Measurements from ENCODE around the gene IPO13. TPM values are rescaled to one million over a fixed set of nuclear protein-coding genes. Genes with fewer than 3 reads are reported as not detected.

IPO13 gene
- total RNA-seq, 2 experiments from 2014 or later: 10.7 to 12.5 TPM

DNA sequence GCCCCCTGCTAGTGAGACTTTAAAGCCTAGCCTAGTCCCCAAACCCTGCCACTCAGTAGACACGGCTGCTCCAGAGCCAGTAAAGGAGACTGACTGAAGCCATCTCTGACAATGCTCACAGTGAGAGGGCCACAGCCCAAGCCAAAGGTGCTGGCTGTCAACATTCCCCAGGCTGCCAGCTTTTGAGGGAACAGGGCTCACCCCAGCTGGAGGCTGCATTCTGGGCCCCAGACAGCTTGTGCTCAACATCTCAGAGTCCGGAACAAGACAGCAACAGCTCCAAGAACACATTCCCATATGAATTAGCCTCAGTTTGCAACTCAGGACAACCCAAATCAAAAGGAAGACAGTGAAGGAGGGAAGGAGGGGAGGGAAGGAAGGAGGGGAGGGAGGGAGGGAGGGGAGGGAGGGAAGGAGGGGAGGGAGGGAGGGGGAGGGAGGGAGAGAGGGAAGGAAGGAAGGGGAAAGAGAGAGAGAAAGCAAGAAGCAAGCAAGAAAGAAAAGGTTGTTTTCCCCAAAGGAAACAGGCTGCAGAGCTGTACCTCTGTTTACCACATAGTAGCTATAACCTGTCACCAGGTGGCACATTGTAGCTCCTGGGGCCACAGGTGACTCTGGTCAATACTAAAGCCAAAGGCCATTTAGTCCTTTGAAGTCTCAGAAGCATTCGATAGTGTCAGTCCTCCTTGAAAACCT lies 7.7 kb upstream of the IPO13 start:
- H3K27me3 Mint-ChIP-seq: peaks cover 12% of the 10 kb centered on the region
- no peak for ATAC-seq
- H3K36me3 Mint-ChIP-seq (ENCODE audit: low read depth): peaks cover 14% of the 10 kb centered on the region
- DNase-seq: no peak
- POLR2A ChIA-PET: no interaction called here
- intact Hi-C loops (cut with DNase I, micrococcal nuclease): loop anchor here in 1 of 2 experiments (10.0 kb wide), 1 partner anchor 714 kb away; no protein-coding TSS in a partner anchor
- H3K9me3 Mint-ChIP-seq (ENCODE audit: low read depth): no peaks in the 10 kb centered on the region
- no peak overlapping the region for H3K27ac Mint-ChIP-seq
- H3K4me3 Mint-ChIP-seq: no peak overlapping the region
- H3K4me1 Mint-ChIP-seq: peaks cover 3% of the 10 kb centered on the region
- CTCF ChIA-PET: interaction anchor here (0.6 to 2.0 kb wide), 5 partner anchors 9 to 176 kb away, joined by 3 to 8 read pairs (median 3); no protein-coding TSS in a partner anchor

DNA sequence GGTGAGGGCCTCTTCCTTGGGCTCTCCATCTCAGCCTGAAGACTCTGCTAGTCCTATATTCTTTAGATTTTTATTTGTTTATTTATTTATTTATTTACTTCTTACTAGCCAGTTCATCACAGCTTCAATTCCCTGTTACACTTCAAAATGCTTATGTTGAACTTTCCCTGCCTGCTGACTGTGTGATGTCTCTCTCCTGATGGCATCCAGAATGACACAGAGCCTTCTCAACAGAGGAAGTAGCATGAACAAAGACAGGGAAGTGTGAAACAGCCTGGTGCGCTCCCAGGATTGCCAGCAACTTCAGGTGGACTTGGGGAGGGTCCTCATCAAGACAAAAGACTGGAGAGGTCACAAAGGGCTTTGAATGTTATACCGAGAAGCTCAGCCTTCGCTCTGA lies 4.3 kb upstream of the IPO13 start:
- Mint-ChIP-seq H3K9me3 (ENCODE audit: low read depth) (no peaks in the 10 kb centered on the region), H3K4me3 (no peak overlapping the region), H3K27me3 (no peaks in the 10 kb centered on the region), H3K36me3 (ENCODE audit: low read depth) (peaks cover 22% of the 10 kb centered on the region), H3K27ac (no peak overlapping the region), H3K4me1 (peaks cover 17% of the 10 kb centered on the region)
- POLR2A ChIA-PET: no interaction called here
- CTCF ChIA-PET: interaction anchor here (0.7 to 5.9 kb wide), 2 partner anchors 7 to 335 kb away, joined by 3 to 96 read pairs; partner anchors contain the start of gene ARTN
- intact Hi-C loops (cut with DNase I, micrococcal nuclease): no loop called here
- ATAC-seq: no peak
- DNase-seq: no peak

GRCh38 chr1:43944860-43945259 lies 1.9 kb upstream of the IPO13 start:
- CTCF ChIA-PET: interaction anchor here (1.0 to 5.9 kb wide), 3 partner anchors 10 to 181 kb away, joined by 3 to 96 read pairs (median 20); partner anchors contain the start of gene ARTN
- no peaks in the 10 kb centered on the region for H3K9me3 Mint-ChIP-seq (ENCODE audit: low read depth)
- POLR2A ChIA-PET: interaction anchor here (1.2 to 1.4 kb wide), 2 partner anchors 11 to 238 kb away, joined by 3 to 4 read pairs; partner anchors contain the start of genes ARTN and ST3GAL3
- peak overlapping the region; percentile 75 for H3K27ac Mint-ChIP-seq
- peaks cover 19% of the 10 kb centered on the region for H3K36me3 Mint-ChIP-seq (ENCODE audit: low read depth)
- ATAC-seq (no peak), DNase-seq (no peak)
- no peaks in the 10 kb centered on the region for H3K27me3 Mint-ChIP-seq
- peak overlapping the region; percentile 94 for H3K4me3 Mint-ChIP-seq
- intact Hi-C loops (cut with DNase I, micrococcal nuclease): loop anchor here (5.0 kb wide), 2 partner anchors 102 to 238 kb away; partner anchors contain the start of gene ST3GAL3 (in 1 of the 2)
- H3K4me1 Mint-ChIP-seq: peaks cover 30% of the 10 kb centered on the region

DNA sequence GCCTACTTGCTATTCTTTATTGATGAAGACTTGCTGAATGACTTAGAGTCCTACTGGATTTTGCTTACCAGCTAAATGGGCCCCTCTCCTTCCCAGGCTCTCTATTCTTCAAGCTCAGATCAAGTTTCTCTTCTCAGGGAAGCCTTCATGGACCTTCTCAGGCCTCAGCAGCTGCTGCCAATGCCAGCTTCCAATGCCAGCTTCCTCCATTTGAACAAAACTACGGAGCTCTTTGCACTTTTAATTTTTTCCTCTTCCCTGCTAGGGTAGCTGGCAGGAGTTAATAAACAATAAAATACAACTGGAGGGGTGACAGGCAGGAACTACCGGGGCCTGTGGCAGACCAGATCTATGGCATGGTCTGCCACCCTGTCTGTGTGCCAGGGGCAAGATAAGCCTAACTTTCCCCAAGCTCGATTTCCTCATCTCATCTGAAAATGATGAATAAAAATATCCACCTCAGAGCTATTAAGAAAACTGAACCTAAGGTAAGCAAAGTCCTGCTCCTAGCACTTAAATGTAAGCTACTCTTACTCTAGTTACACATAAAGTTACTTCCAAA lies 995 bp upstream of the IPO13 start:
- ATAC-seq: no peak
- H3K27me3 Mint-ChIP-seq: no peaks in the 10 kb centered on the region
- ChIA-PET POLR2A (interaction anchor here (0.6 to 1.4 kb wide), 3 partner anchors 12 to 239 kb away, joined by 3 to 4 read pairs (median 3); partner anchors contain the start of genes ARTN and ST3GAL3), CTCF (interaction anchor here (0.7 to 5.9 kb wide), 13 partner anchors 9 to 296 kb away, joined by 3 to 96 read pairs (median 3); partner anchors contain the start of genes ARTN, DPH2, KDM4A and ST3GAL3)
- peak overlapping the region; percentile 96 for H3K27ac Mint-ChIP-seq
- intact Hi-C loops (cut with DNase I, micrococcal nuclease): loop anchor here (1.0 to 5.0 kb wide), 16 partner anchors 24 to 1021 kb away; partner anchors contain the start of genes ATP6V0B (in 2 of the 2), KDM4A (in 2 of the 2), ST3GAL3 (in 2 of the 2) and CCDC24 (in 1 of the 2)
- DNase-seq: no peak
- no peaks in the 10 kb centered on the region for H3K9me3 Mint-ChIP-seq (ENCODE audit: low read depth)
- peak overlapping the region; percentile 94 for H3K4me3 Mint-ChIP-seq
- peaks cover 36% of the 10 kb centered on the region for H3K4me1 Mint-ChIP-seq
- H3K36me3 Mint-ChIP-seq (ENCODE audit: low read depth): peaks cover 19% of the 10 kb centered on the region

- DNase-seq (peak; percentile 34), ATAC-seq (peak; percentile 4)
- H3K27ac Mint-ChIP-seq: peak overlapping the region; percentile 89
- H3K36me3 Mint-ChIP-seq (ENCODE audit: low read depth): peaks cover 19% of the 10 kb centered on the region
- no peaks in the 10 kb centered on the region for H3K27me3 Mint-ChIP-seq
- CTCF ChIA-PET: interaction anchor here (0.6 to 5.9 kb wide), 9 partner anchors 8 to 240 kb away, joined by 3 to 96 read pairs (median 4); partner anchors contain the start of genes ARTN and DPH2
- H3K4me1 Mint-ChIP-seq: peaks cover 38% of the 10 kb centered on the region
- POLR2A ChIA-PET: interaction anchor here (0.5 to 1.7 kb wide), 4 partner anchors 9 to 241 kb away, joined by 3 to 14 read pairs (median 4); no protein-coding TSS in a partner anchor
- no peaks in the 10 kb centered on the region for H3K9me3 Mint-ChIP-seq (ENCODE audit: low read depth)
- peak overlapping the region; percentile 94 for H3K4me3 Mint-ChIP-seq
- intact Hi-C loops (cut with DNase I, micrococcal nuclease): loop anchor here (2.0 to 5.0 kb wide), 3 partner anchors 100 to 588 kb away; partner anchors contain the start of genes CDC20 (in 1 of the 2) and ST3GAL3 (in 1 of the 2)
Observed at GRCh38 chr1:43947061-43947873, 517 bp downstream of the IPO13 start.

GRCh38 chr1:43947874-43948437 lies 1.2 kb downstream of the IPO13 start:
- H3K4me1 Mint-ChIP-seq: peaks cover 38% of the 10 kb centered on the region
- intact Hi-C loops (cut with DNase I, micrococcal nuclease): loop anchor here (2.0 to 5.0 kb wide), 3 partner anchors 99 to 589 kb away; partner anchors contain the start of genes CDC20 (in 1 of the 2) and ST3GAL3 (in 1 of the 2)

DNA sequence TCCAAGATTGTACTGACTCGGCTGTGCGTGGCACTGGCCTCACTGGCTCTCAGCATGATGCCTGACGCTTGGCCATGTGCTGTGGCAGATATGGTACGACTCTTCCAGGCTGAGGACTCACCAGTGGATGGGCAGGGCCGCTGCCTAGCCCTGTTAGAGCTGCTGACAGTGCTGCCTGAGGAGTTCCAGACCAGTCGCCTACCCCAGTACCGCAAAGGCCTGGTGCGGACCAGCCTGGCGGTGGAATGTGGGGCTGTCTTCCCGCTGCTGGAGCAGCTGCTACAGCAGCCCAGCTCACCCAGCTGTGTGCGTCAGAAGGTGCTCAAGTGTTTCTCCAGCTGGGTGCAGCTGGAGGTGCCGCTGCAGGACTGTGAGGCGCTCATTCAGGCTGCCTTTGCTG lies 2.9 kb downstream of the IPO13 start:
- intact Hi-C loops (cut with DNase I, micrococcal nuclease): loop anchor here (5.0 kb wide), 2 partner anchors 98 to 242 kb away; partner anchors contain the start of gene ST3GAL3 (in 1 of the 2)
- DNase-seq (no peak), ATAC-seq (no peak)
- H3K36me3 Mint-ChIP-seq (ENCODE audit: low read depth): peaks cover 11% of the 10 kb centered on the region
- H3K4me1 Mint-ChIP-seq: peaks cover 34% of the 10 kb centered on the region
- no peaks in the 10 kb centered on the region for H3K9me3 Mint-ChIP-seq (ENCODE audit: low read depth)
- H3K27me3 Mint-ChIP-seq: no peaks in the 10 kb centered on the region
- H3K4me3 Mint-ChIP-seq: no peak overlapping the region
- ChIA-PET CTCF (interaction anchor here (1.3 to 3.5 kb wide), 2 partner anchors 10 to 15 kb away, joined by 5 to 12 read pairs; no protein-coding TSS in a partner anchor), POLR2A (no interaction called here)
- H3K27ac Mint-ChIP-seq: no peak overlapping the region

More at GRCh38 chr1:43947874-43948437, 1.2 kb downstream of the IPO13 start:
- no peaks in the 10 kb centered on the region for H3K9me3 Mint-ChIP-seq (ENCODE audit: low read depth)
- peak overlapping the region; percentile 22 for H3K27ac Mint-ChIP-seq
- ChIA-PET POLR2A (interaction anchor here (1.7 kb wide), 1 partner anchor 24 kb away, joined by 5 read pairs; no protein-coding TSS in a partner anchor), CTCF (interaction anchor here (0.6 to 5.9 kb wide), 2 partner anchors 9 to 13 kb away, joined by 3 to 96 read pairs; partner anchors contain the start of gene ARTN)
- no peak for ATAC-seq
- no peak for DNase-seq
- H3K27me3 Mint-ChIP-seq: no peaks in the 10 kb centered on the region
- peak overlapping the region; percentile 94 for H3K4me3 Mint-ChIP-seq
- peaks cover 17% of the 10 kb centered on the region for H3K36me3 Mint-ChIP-seq (ENCODE audit: low read depth)

- H3K27me3 Mint-ChIP-seq: no peaks in the 10 kb centered on the region
Observed at GRCh38 chr1:43951021-43951985, 4.6 kb downstream of the IPO13 start.

GRCh38 chr1:43952731-43953346 lies 6.1 kb downstream of the IPO13 start:
- intact Hi-C loops (cut with DNase I, micrococcal nuclease): no loop called here
- ChIA-PET POLR2A (no interaction called here), CTCF (interaction anchor here (0.6 to 3.5 kb wide), 3 partner anchors 18 to 52 kb away, joined by 3 to 12 read pairs (median 9); no protein-coding TSS in a partner anchor)
- DNase-seq (no peak), ATAC-seq (no peak)
- Mint-ChIP-seq H3K27me3 (no peaks in the 10 kb centered on the region), H3K4me3 (no peak overlapping the region), H3K4me1 (peaks cover 19% of the 10 kb centered on the region), H3K36me3 (ENCODE audit: low read depth) (peaks cover 11% of the 10 kb centered on the region), H3K9me3 (ENCODE audit: low read depth) (no peaks in the 10 kb centered on the region), H3K27ac (no peak overlapping the region)

More at GRCh38 chr1:43951021-43951985, 4.6 kb downstream of the IPO13 start:
- DNase-seq (no peak), ATAC-seq (no peak)
- no peak overlapping the region for H3K27ac Mint-ChIP-seq
- intact Hi-C loops (cut with DNase I, micrococcal nuclease): no loop called here
- H3K36me3 Mint-ChIP-seq (ENCODE audit: low read depth): peaks cover 5% of the 10 kb centered on the region
- no peak overlapping the region for H3K4me3 Mint-ChIP-seq
- H3K9me3 Mint-ChIP-seq (ENCODE audit: low read depth): no peaks in the 10 kb centered on the region
- H3K4me1 Mint-ChIP-seq: peaks cover 23% of the 10 kb centered on the region
- POLR2A ChIA-PET: no interaction called here
- CTCF ChIA-PET: interaction anchor here (0.6 to 3.5 kb wide), 3 partner anchors 12 to 55 kb away, joined by 5 to 12 read pairs (median 5); no protein-coding TSS in a partner anchor
